ENCODE results near the gene KEAP1.

GRCh38 chr19:10461047-10461949, 41.9 kb downstream of the KEAP1 start:
- TF ChIP-seq EZH2phosphoT487 (IDR thresholded peaks at IDR 0.05; ENCODE audit: borderline replicate concordance, low read length) (no peak), CTCF (IDR thresholded peaks at IDR 0.05; ENCODE audit: low read depth, low read length, poor library complexity, severe bottlenecking) (no peak)
